ENCODE measurements around the gene BACH1. TPM values are rescaled to one million over a fixed set of nuclear protein-coding genes. Genes with fewer than 3 reads are reported as not detected.

The BACH1 gene
- total and polyA plus RNA-seq, 2 of the 8 experiments (the other 6 are each of a cell fraction or from before 2014, with no cell fraction given), result 6.9 to 50.7 TPM

DNA sequence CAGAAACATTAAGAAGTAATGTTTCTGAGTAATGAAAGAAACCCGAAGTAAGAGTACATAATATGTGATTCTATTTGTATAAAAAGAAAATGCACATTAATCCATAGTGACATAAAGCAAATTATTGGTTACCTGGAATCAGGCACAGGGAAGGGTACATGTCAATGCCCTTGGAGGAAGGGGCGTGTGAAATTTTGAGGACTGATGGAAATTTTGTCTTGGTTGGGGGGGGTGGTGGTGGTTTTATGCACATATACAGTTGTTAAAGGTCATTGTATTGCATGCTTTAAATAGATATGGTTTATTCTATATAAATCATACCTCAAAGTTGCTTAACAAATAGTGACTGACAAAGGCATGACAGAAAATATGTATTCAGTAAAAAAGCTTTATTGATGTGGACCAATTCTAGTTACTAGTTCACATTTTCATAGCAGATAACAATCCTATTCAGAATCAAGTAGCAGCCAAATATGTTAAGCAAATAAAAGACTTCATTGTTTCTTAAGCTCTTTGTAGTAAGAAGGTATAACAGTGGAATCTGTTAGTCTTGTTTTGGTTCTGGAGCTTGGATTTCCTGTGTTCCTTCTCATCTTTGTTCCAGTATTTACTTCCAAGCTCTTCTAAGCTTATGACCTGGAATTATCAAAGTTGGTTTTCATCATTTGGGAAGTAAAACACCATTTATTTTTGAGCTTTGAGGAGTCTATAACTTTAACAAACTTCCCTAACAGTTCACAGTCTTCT is 15.1 kb downstream of the BACH1 start:
- Histone ChIP-seq H4K5ac (ENCODE audit: insufficient read length, low read depth, low read length) (no peak overlapping the region), H3K23ac (ENCODE audit: insufficient read length) (no peak overlapping the region), H4K8ac (ENCODE audit: extremely low read depth, insufficient read depth, low read length) (no peak overlapping the region), H3K27ac (ENCODE audit: low read depth, low read length) (no peak overlapping the region), H4K20me1 (replicated peaks in 1 of 2; ENCODE audit: control insufficient read depth in 1 of 2, insufficient read depth in 2 of 2, low read length in 2 of 2) (peaks cover 4 to 14% of the 10 kb centered on the region in 2 experiments), H3K79me1 (ENCODE audit: low read depth, low read length) (peaks cover 8% of the 10 kb centered on the region), H3K79me2 (ENCODE audit: control insufficient read depth in 1 of 2, insufficient read depth in 2 of 2, low read length in 2 of 2) (peaks cover 30 to 100% of the 10 kb centered on the region in 2 experiments), H3K4ac (replicated peaks; ENCODE audit: insufficient read length, low read depth, low read length) (no peak overlapping the region), H3K23me2 (ENCODE audit: low read depth, low read length) (no peaks in the 10 kb centered on the region), H3K4me1 (replicated peaks in 1 of 4; ENCODE audit: control insufficient read depth in 3 of 4, insufficient read depth in 4 of 4, low read length in 3 of 4) (no peaks in the 10 kb centered on the region), H3K9me3 (ENCODE audit: insufficient read depth in 2 of 2, low read depth in 1 of 2, low read length in 1 of 2) (no peaks in the 10 kb centered on the region), H3K27me3 (replicated peaks in 1 of 4; ENCODE audit: control insufficient read depth in 3 of 4, extremely low read depth in 1 of 4, insufficient read depth in 3 of 4, low read length in 3 of 4) (no peaks in the 10 kb centered on the region), H3K18ac (ENCODE audit: extremely low read depth, low read length) (no peak overlapping the region), H2AFZ (ENCODE audit: low read length) (no peak overlapping the region), H2BK120ac (replicated peaks; ENCODE audit: low read depth, low read length) (no peak overlapping the region), H2BK15ac (ENCODE audit: low read length) (no peak overlapping the region), H3K4me2 (ENCODE audit: insufficient read depth in 1 of 2, low read depth in 2 of 2, low read length in 2 of 2) (no peak overlapping the region), H3K4me3 (ENCODE audit: extremely low read depth in 1 of 4, insufficient read depth in 2 of 4, low read depth in 3 of 4, low read length in 4 of 4) (no peak overlapping the region), H3K9ac (replicated peaks in 1 of 4; ENCODE audit: extremely low read depth in 1 of 4, low read depth in 3 of 4, low read length in 3 of 4) (no peak overlapping the region), H2BK5ac (ENCODE audit: low read depth, low read length) (no peak overlapping the region), H2AK5ac (ENCODE audit: low read depth, low read length) (no peak overlapping the region), H3K14ac (ENCODE audit: insufficient read length) (no peak overlapping the region), H2BK20ac (ENCODE audit: low read length) (no peak overlapping the region), H3K36me3 (ENCODE audit: control insufficient read depth in 2 of 4, insufficient read depth in 4 of 4, low read length in 3 of 4) (no peaks in the 10 kb centered on the region; a peak in 1 of 8 replicates), H3K56ac (replicated peaks; ENCODE audit: insufficient read length, low read depth, low read length) (no peak overlapping the region), H4K91ac (replicated peaks; ENCODE audit: insufficient read length, low read length) (no peak overlapping the region), H2BK12ac (ENCODE audit: low read depth, low read length) (no peak overlapping the region)
- ChIA-PET POLR2A (ENCODE audit: partially characterized antibody) (interaction anchor here (1.2 to 1.6 kb wide), 2 partner anchors 9 to 14 kb away, joined by 4 to 6 read pairs; no protein-coding TSS in a partner anchor), CTCF (ENCODE audit: partially characterized antibody) (interaction anchor here (0.6 to 1.2 kb wide), 4 partner anchors 10 to 293 kb away, joined by 3 to 4 read pairs (median 3); no protein-coding TSS in a partner anchor)
- no peak for DNase-seq (ENCODE audit: low read depth in 1 of 2, low spot score in 2 of 2)
- WGBS, 2 experiments (ENCODE audit: extremely low coverage in 1 of 2, insufficient coverage in 1 of 2, insufficient read length in 1 of 2, insufficient replicate concordance in 2 of 2, low coverage in 1 of 2, low lambda C conversion rate in 2 of 2, missing lambda C conversion rate in 1 of 2), result 80% methylated on average over 2 of the region's 2 CpGs; no CpG with 5 or more reads in 1 of the 2 experiments
- no peak for FAIRE-seq
- TF ChIP-seq, protein P1, sequence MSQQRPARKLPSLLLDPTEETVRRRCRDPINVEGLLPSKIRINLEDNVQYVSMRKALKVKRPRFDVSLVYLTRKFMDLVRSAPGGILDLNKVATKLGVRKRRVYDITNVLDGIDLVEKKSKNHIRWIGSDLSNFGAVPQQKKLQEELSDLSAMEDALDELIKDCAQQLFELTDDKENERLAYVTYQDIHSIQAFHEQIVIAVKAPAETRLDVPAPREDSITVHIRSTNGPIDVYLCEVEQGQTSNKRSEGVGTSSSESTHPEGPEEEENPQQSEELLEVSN (IDR thresholded peaks at IDR 0.05), result no peak
- no peak for TF ChIP-seq POLR2AphosphoS5 (IDR thresholded peaks at IDR 0.05; ENCODE audit: low read depth, low read length)
- TF ChIP-seq KDM4A (IDR thresholded peaks at IDR 0.05; ENCODE audit: low read depth, low read length, severe bottlenecking), result no peak
- TF ChIP-seq SUZ12 (IDR thresholded peaks at IDR 0.05; ENCODE audit: low read length), result no peak
- TF ChIP-seq, protein P2, sequence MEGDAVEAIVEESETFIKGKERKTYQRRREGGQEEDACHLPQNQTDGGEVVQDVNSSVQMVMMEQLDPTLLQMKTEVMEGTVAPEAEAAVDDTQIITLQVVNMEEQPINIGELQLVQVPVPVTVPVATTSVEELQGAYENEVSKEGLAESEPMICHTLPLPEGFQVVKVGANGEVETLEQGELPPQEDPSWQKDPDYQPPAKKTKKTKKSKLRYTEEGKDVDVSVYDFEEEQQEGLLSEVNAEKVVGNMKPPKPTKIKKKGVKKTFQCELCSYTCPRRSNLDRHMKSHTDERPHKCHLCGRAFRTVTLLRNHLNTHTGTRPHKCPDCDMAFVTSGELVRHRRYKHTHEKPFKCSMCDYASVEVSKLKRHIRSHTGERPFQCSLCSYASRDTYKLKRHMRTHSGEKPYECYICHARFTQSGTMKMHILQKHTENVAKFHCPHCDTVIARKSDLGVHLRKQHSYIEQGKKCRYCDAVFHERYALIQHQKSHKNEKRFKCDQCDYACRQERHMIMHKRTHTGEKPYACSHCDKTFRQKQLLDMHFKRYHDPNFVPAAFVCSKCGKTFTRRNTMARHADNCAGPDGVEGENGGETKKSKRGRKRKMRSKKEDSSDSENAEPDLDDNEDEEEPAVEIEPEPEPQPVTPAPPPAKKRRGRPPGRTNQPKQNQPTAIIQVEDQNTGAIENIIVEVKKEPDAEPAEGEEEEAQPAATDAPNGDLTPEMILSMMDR (IDR thresholded peaks at IDR 0.05; ENCODE audit: control extremely low read depth in 1 of 3, insufficient read depth in 1 of 3, low read depth in 1 of 3, low read length in 3 of 3), result no peak
- no peak for TF ChIP-seq SP2 (IDR thresholded peaks at IDR 0.05; ENCODE audit: low read length)
- TF ChIP-seq BACH1 (IDR thresholded peaks at IDR 0.05; ENCODE audit: low read length), result no peak
- no peak for TF ChIP-seq PHF8 (conservative IDR thresholded peaks at IDR 0.05; ENCODE audit: low read depth, low read length)
- TF ChIP-seq BRCA1 (IDR thresholded peaks at IDR 0.05; ENCODE audit: low read depth, low read length), result no peak
- TF ChIP-seq YY1 (IDR thresholded peaks at IDR 0.05; ENCODE audit: low read depth, low read length), result no peak

Measured in H1 (cell line).